Left kidney (tissue), 2 donors: Measurements from ENCODE around the gene LIX1L. TPM values are rescaled to one million over a fixed set of nuclear protein-coding genes. Genes with fewer than 3 reads are reported as not detected.

Experiments
- DNase-seq: peaks from one replicate; pipeline ENCODE4 v3.0.0-alpha.2; 2013
- polyA plus RNA-seq: library from polyadenylated mRNA; unstranded; fragments of 120-200 nt; gene quantifications from one replicate; pipeline ENCODE4 v1.2.1, GENCODE V29; 2013; ENCODE audit not compliant: insufficient read length

The LIX1L gene
- polyA plus RNA-seq, 1 donor: 26.3 TPM

- DNase-seq: no peak
These were observed 28.7 kb upstream of the LIX1L start for GRCh38 chr1:145986551-145986950.

GRCh38 chr1:145985502-145986439 is 28.0 kb upstream of the LIX1L start:
- DNase-seq: no peak

- DNase-seq: no peak
These were observed 27.3 kb upstream of the LIX1L start for GRCh38 chr1:145985129-145985501.

- no peak for DNase-seq
These were observed 26.4 kb upstream of the LIX1L start for GRCh38 chr1:145983960-145984830.

- DNase-seq: no peak
These were observed 25.4 kb upstream of the LIX1L start for GRCh38 chr1:145983206-145983675.

GRCh38 chr1:145982010-145982723 is 24.4 kb upstream of the LIX1L start:
- no peak for DNase-seq

GRCh38 chr1:145980457-145980994 is 22.7 kb upstream of the LIX1L start:
- DNase-seq: no peak

- no peak for DNase-seq
These were observed 22.1 kb upstream of the LIX1L start for GRCh38 chr1:145979746-145980456.

GRCh38 chr1:145978854-145979745 is 21.3 kb upstream of the LIX1L start:
- peak; percentile 98 for DNase-seq

- DNase-seq: no peak
These were observed 20.6 kb upstream of the LIX1L start for GRCh38 chr1:145978471-145978853.

GRCh38 chr1:145977486-145978470 is 20.0 kb upstream of the LIX1L start:
- DNase-seq: peak; percentile 82

- no peak for DNase-seq
These were observed 19.2 kb upstream of the LIX1L start for GRCh38 chr1:145977016-145977415.

- no peak for DNase-seq
These were observed 17.4 kb upstream of the LIX1L start for GRCh38 chr1:145975216-145975615.

GRCh38 chr1:145974721-145975120 is 16.9 kb upstream of the LIX1L start:
- no peak for DNase-seq

GRCh38 chr1:145972580-145972979 is 14.8 kb upstream of the LIX1L start:
- DNase-seq: no peak

- DNase-seq: no peak
These were observed 9.5 kb upstream of the LIX1L start for GRCh38 chr1:145967288-145967687.

GRCh38 chr1:145965119-145965744 is 7.4 kb upstream of the LIX1L start:
- DNase-seq: no peak
